HEK293 (cell line): ENCODE results near the gene ANKUB1.

ENCODE experiments used
- CTCF ChIA-PET: fragments of 350-600 bp; formaldehyde crosslinking; extraction: SDS; loops from one replicate; lab custom pipeline; 2021; ENCODE audit warnings: antibody characterized with exemption; lab: Yijun Ruan, JAX
- POLR2A ChIA-PET: fragments of 300-600 bp; formaldehyde crosslinking; extraction: SDS; loops from one replicate; lab custom pipeline; 2020; ENCODE audit warnings: antibody characterized with exemption, inconsistent platforms; lab: Yijun Ruan, JAX
- H3K27ac ChIP-seq: fragments of 200-500 bp; sonication (Bioruptor generic); 2 replicates; pipeline ENCODE4 v1.5.1; 2014; ENCODE audit warnings: low read depth, low read length, control low read depth, inconsistent platforms; ENCODE audit errors: extremely low read depth
- H3K36me3 ChIP-seq, 2 experiments: fragments of 200-500 bp in 1 of 2; sonication (Bioruptor generic) in 1 of 2; 1 replicate in 1 of 2; 2 replicates in 1 of 2; pipeline ENCODE4 v1.5.1; 2014 to 2017; ENCODE audit warnings: inconsistent platforms in 2 of 2, low read length in 2 of 2; ENCODE audit not compliant: control insufficient read depth in 2 of 2, insufficient read depth in 1 of 2
- H3K4me1 ChIP-seq: fragments of 200-500 bp; sonication (Bioruptor generic); 2 replicates; pipeline ENCODE4 v1.5.1; 2014; ENCODE audit warnings: mild to moderate bottlenecking, low read length, inconsistent platforms; ENCODE audit not compliant: control insufficient read depth, insufficient read depth
- H3K4me3 ChIP-seq: 2 replicates; pipeline ENCODE4 v1.5.1; 2011; ENCODE audit warnings: low read depth, mild to moderate bottlenecking, control low read depth, low read length, moderate library complexity
- H3K9me3 ChIP-seq: fragments of 200-500 bp; sonication (Bioruptor generic); 2 replicates; pipeline ENCODE4 v1.5.1; 2014; ENCODE audit warnings: low read depth, low read length, inconsistent platforms; ENCODE audit not compliant: control insufficient read depth, insufficient read depth
- MYNN ChIP-seq: fragments of 450-650 bp; formaldehyde crosslinking; IDR thresholded peaks from 2 replicates; pipeline ENCODE4 v1.5.1; 2016; ENCODE audit warnings: missing biosample characterization, missing genetic modification characterization, borderline replicate concordance
- PATZ1 ChIP-seq: fragments of 450-650 bp; formaldehyde crosslinking; IDR thresholded peaks from 2 replicates; pipeline ENCODE4 v1.5.1; 2016; ENCODE audit warnings: missing biosample characterization, missing genetic modification characterization
- SETDB1 ChIP-seq: IDR thresholded peaks from one replicate; pipeline ENCODE4 v1.6.1; 2017; ENCODE audit warnings: mild to moderate bottlenecking, low read length, moderate library complexity, mixed read lengths; ENCODE audit not compliant: insufficient read length
- ZBTB10 ChIP-seq: fragments of 450-650 bp; formaldehyde crosslinking; IDR thresholded peaks from 2 replicates; pipeline ENCODE4 v1.5.1; 2016; ENCODE audit warnings: missing biosample characterization, missing genetic modification characterization
- ZIC2 ChIP-seq: fragments of 450-650 bp; formaldehyde crosslinking; IDR thresholded peaks from 2 replicates; pipeline ENCODE4 v1.5.1; 2016; ENCODE audit warnings: missing biosample characterization, missing genetic modification characterization
- ZNF112 ChIP-seq: fragments of 450-650 bp; formaldehyde crosslinking; IDR thresholded peaks from 2 replicates; pipeline ENCODE4 v1.5.0; 2017; ENCODE audit warnings: missing biosample characterization, missing genetic modification characterization
- ZNF132 ChIP-seq: fragments of 450-650 bp; formaldehyde crosslinking; IDR thresholded peaks from 2 replicates; pipeline ENCODE4 v1.5.1; 2017; ENCODE audit warnings: missing biosample characterization, missing genetic modification characterization, borderline replicate concordance
- ZNF157 ChIP-seq: fragments of 450-650 bp; formaldehyde crosslinking; IDR thresholded peaks from 2 replicates; pipeline ENCODE4 v1.5.1; 2016; ENCODE audit warnings: missing biosample characterization, missing genetic modification characterization
- ZNF174 ChIP-seq: fragments of 450-650 bp; formaldehyde crosslinking; IDR thresholded peaks from 2 replicates; pipeline ENCODE4 v1.5.0; 2017; ENCODE audit warnings: missing biosample characterization, mild to moderate bottlenecking, missing genetic modification characterization
- ZNF391 ChIP-seq: fragments of 450-650 bp; formaldehyde crosslinking; IDR thresholded peaks from 2 replicates; pipeline ENCODE4 v1.5.1; 2016; ENCODE audit warnings: low read depth, missing biosample characterization, missing genetic modification characterization, borderline replicate concordance
- ZNF501 ChIP-seq: fragments of 450-650 bp; formaldehyde crosslinking; IDR thresholded peaks from 2 replicates; pipeline ENCODE4 v1.5.1; 2016; ENCODE audit warnings: missing biosample characterization, missing genetic modification characterization
- ZNF548 ChIP-seq: fragments of 450-650 bp; formaldehyde crosslinking; IDR thresholded peaks from 2 replicates; pipeline ENCODE4 v1.5.1; 2016; ENCODE audit warnings: missing biosample characterization, missing genetic modification characterization
- ZNF654 ChIP-seq: fragments of 450-650 bp; formaldehyde crosslinking; IDR thresholded peaks from 2 replicates; pipeline ENCODE4 v1.5.1; 2016; ENCODE audit warnings: low read depth, missing biosample characterization, missing genetic modification characterization
- ZNF701 ChIP-seq: fragments of 450-650 bp; formaldehyde crosslinking; IDR thresholded peaks from 2 replicates; pipeline ENCODE4 v1.5.1; 2016; ENCODE audit warnings: missing biosample characterization, missing genetic modification characterization
- ZNF776 ChIP-seq: fragments of 450-650 bp; formaldehyde crosslinking; IDR thresholded peaks from 2 replicates; pipeline ENCODE4 v1.5.0; 2017; ENCODE audit warnings: missing biosample characterization, missing genetic modification characterization, borderline replicate concordance
- ZSCAN18 ChIP-seq: fragments of 450-650 bp; formaldehyde crosslinking; IDR thresholded peaks from 2 replicates; pipeline ENCODE4 v1.5.1; 2016; ENCODE audit warnings: missing biosample characterization, missing genetic modification characterization
- TF ChIP-seq, protein P1 (sequence below): IDR thresholded peaks from 2 replicates; pipeline ENCODE4 v1.6.1; 2011; ENCODE audit warnings: mild to moderate bottlenecking, low read depth, low read length, borderline replicate concordance
- TF ChIP-seq, protein P2 (sequence below): fragments of 450-650 bp; formaldehyde crosslinking; conservative IDR thresholded peaks from 2 replicates; pipeline ENCODE4 v1.5.1; 2016; ENCODE audit warnings: low read depth, missing biosample characterization, missing genetic modification characterization
- TF ChIP-seq, protein P3 (sequence below): fragments of 450-650 bp; formaldehyde crosslinking; IDR thresholded peaks from 2 replicates; pipeline ENCODE4 v1.5.1; 2017; ENCODE audit warnings: missing biosample characterization, missing genetic modification characterization

ANKUB1 gene

DNA sequence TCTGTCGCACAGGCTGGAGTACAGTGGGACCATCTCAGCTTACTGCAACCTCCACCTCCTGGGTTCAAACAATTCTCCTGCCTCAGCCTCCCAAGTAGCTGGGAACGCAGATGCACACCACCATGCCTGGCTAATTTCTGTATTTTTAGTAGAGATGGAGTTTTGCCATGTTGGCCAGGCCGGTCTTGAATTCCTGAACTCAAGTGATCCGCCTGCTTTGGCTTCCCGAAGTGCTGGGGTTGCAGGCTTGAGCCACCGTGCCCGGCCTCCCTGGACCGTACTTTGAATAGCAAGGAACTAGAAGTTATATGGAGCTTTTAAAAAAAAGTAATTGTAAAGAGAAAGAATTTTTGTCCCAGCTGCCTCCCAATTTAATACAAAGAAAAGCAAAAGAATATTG lies 8.3 kb upstream of the ANKUB1 start (continued):
- no peak for TF ChIP-seq SETDB1
- TF ChIP-seq ZNF132 (tag by site-specific recombination), result no peak
- no peak for TF ChIP-seq ZNF112 (tag by site-specific recombination)
- no peak for TF ChIP-seq ZIC2 (tag by site-specific recombination)
- TF ChIP-seq, protein P1, sequence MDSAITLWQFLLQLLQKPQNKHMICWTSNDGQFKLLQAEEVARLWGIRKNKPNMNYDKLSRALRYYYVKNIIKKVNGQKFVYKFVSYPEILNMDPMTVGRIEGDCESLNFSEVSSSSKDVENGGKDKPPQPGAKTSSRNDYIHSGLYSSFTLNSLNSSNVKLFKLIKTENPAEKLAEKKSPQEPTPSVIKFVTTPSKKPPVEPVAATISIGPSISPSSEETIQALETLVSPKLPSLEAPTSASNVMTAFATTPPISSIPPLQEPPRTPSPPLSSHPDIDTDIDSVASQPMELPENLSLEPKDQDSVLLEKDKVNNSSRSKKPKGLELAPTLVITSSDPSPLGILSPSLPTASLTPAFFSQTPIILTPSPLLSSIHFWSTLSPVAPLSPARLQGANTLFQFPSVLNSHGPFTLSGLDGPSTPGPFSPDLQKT, result no peak
- TF ChIP-seq MYNN (tag by site-specific recombination), result no peak
- TF ChIP-seq ZNF501 (tag by site-specific recombination), result no peak
- TF ChIP-seq, protein P2, sequence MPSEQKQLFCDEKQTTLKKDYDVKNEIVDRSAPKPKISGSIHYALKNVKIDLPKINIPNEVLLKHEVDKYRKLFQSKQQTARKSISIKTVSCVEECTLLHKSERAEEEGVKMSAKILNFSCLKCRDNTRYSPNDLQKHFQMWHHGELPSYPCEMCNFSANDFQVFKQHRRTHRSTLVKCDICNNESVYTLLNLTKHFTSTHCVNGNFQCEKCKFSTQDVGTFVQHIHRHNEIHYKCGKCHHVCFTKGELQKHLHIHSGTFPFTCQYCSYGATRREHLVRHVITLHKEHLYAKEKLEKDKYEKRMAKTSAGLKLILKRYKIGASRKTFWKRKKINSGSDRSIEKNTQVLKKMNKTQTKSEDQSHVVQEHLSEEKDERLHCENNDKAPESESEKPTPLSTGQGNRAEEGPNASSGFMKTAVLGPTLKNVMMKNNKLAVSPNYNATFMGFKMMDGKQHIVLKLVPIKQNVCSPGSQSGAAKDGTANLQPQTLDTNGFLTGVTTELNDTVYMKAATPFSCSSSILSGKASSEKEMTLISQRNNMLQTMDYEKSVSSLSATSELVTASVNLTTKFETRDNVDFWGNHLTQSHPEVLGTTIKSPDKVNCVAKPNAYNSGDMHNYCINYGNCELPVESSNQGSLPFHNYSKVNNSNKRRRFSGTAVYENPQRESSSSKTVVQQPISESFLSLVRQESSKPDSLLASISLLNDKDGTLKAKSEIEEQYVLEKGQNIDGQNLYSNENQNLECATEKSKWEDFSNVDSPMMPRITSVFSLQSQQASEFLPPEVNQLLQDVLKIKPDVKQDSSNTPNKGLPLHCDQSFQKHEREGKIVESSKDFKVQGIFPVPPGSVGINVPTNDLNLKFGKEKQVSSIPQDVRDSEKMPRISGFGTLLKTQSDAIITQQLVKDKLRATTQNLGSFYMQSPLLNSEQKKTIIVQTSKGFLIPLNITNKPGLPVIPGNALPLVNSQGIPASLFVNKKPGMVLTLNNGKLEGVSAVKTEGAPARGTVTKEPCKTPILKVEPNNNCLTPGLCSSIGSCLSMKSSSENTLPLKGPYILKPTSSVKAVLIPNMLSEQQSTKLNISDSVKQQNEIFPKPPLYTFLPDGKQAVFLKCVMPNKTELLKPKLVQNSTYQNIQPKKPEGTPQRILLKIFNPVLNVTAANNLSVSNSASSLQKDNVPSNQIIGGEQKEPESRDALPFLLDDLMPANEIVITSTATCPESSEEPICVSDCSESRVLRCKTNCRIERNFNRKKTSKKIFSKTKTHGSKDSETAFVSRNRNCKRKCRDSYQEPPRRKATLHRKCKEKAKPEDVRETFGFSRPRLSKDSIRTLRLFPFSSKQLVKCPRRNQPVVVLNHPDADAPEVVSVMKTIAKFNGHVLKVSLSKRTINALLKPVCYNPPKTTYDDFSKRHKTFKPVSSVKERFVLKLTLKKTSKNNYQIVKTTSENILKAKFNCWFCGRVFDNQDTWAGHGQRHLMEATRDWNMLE (tag by site-specific recombination), result no peak

DNA sequence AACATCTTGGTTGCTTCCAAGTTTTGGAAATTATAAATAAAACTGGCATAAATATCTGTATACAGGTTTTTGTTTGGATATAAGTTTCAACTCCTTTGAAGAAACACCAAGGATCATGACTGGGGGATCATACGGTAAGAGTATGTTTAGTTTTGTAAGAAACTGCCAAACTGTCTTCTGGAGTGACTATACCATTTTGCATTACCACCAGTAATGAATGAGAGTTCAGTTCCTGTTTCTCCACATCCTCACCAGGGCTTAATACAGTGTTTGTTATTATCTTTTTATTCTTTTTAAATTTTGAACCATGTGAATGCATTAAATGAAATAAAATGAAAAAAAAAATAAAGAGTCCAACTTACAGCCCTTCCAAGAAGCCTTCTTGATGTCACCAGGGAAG lies 3.7 kb upstream of the ANKUB1 start:
- Histone ChIP-seq H3K9me3 (no peaks in the 10 kb centered on the region), H3K4me3 (no peak overlapping the region), H3K27ac (no peak overlapping the region), H3K36me3 (no peaks in the 10 kb centered on the region), H3K4me1 (no peaks in the 10 kb centered on the region)
- TF ChIP-seq ZIC2 (tag by site-specific recombination) (no peak), ZBTB10 (tag by site-specific recombination) (no peak)
- CTCF ChIA-PET, result interaction anchor here (0.7 to 3.5 kb wide), 2 partner anchors 13 to 30 kb away, joined by 3 to 17 read pairs; no protein-coding TSS in a partner anchor
- POLR2A ChIA-PET, result no interaction called here

GRCh38 chr3:149790698-149791097 lies 1.7 kb downstream of the ANKUB1 start:
- no peak overlapping the region for H3K27ac ChIP-seq
- H3K4me3 ChIP-seq, result no peak overlapping the region
- H3K36me3 ChIP-seq, result no peaks in the 10 kb centered on the region
- H3K9me3 ChIP-seq, result no peaks in the 10 kb centered on the region
- no peaks in the 10 kb centered on the region for H3K4me1 ChIP-seq
- POLR2A ChIA-PET, result no interaction called here
- CTCF ChIA-PET, result interaction anchor here (1.5 kb wide), 1 partner anchor 18 kb away, joined by 7 read pairs; no protein-coding TSS in a partner anchor
- TF ChIP-seq ZNF174 (tag by site-specific recombination), result no peak
- no peak for TF ChIP-seq ZNF391 (tag by site-specific recombination)
- TF ChIP-seq, protein P3, sequence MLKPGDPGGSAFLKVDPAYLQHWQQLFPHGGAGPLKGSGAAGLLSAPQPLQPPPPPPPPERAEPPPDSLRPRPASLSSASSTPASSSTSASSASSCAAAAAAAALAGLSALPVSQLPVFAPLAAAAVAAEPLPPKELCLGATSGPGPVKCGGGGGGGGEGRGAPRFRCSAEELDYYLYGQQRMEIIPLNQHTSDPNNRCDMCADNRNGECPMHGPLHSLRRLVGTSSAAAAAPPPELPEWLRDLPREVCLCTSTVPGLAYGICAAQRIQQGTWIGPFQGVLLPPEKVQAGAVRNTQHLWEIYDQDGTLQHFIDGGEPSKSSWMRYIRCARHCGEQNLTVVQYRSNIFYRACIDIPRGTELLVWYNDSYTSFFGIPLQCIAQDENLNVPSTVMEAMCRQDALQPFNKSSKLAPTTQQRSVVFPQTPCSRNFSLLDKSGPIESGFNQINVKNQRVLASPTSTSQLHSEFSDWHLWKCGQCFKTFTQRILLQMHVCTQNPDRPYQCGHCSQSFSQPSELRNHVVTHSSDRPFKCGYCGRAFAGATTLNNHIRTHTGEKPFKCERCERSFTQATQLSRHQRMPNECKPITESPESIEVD, result no peak
- TF ChIP-seq ZNF548 (tag by site-specific recombination), result no peak
- TF ChIP-seq ZSCAN18 (tag by site-specific recombination), result no peak
- TF ChIP-seq ZNF654, result no peak
- TF ChIP-seq PATZ1 (tag by site-specific recombination), result no peak
- TF ChIP-seq ZNF157 (tag by site-specific recombination), result no peak
- no peak for TF ChIP-seq ZNF776 (tag by site-specific recombination)
- TF ChIP-seq ZNF701 (tag by site-specific recombination), result no peak
